ENCODE results near the gene FAAP100.

GRCh38 chr17:81580481-81580880, 28.3 kb upstream of the FAAP100 start:
- no peak for TF ChIP-seq SMC3 (IDR thresholded peaks at IDR 0.05; ENCODE audit: low read depth, low read length)
- TF ChIP-seq CTCF (IDR thresholded peaks at IDR 0.05) = no peak
- TF ChIP-seq, protein P1, sequence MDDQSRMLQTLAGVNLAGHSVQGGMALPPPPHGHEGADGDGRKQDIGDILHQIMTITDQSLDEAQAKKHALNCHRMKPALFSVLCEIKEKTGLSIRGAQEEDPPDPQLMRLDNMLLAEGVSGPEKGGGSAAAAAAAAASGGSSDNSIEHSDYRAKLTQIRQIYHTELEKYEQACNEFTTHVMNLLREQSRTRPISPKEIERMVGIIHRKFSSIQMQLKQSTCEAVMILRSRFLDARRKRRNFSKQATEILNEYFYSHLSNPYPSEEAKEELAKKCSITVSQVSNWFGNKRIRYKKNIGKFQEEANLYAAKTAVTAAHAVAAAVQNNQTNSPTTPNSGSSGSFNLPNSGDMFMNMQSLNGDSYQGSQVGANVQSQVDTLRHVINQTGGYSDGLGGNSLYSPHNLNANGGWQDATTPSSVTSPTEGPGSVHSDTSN (IDR thresholded peaks at IDR 0.05) = no peak
- TF ChIP-seq REST (IDR thresholded peaks at IDR 0.05; ENCODE audit: low read depth, low read length) = no peak
- no peak for TF ChIP-seq RAD21 (IDR thresholded peaks at IDR 0.05; ENCODE audit: low read length)
- no peak for TF ChIP-seq POLR2AphosphoS5 (IDR thresholded peaks at IDR 0.05; ENCODE audit: low read depth, low read length)
- TF ChIP-seq USF2 (IDR thresholded peaks at IDR 0.05; ENCODE audit: borderline replicate concordance, low read depth, low read length) = no peak
- TF ChIP-seq MEF2A (IDR thresholded peaks at IDR 0.05; ENCODE audit: borderline replicate concordance, low read depth) = no peak
- no peak for TF ChIP-seq CHD2 (IDR thresholded peaks at IDR 0.05; ENCODE audit: low read length, partially characterized antibody)
- no peak for TF ChIP-seq FOXJ3 (CRISPR knock-in tag; IDR thresholded peaks at IDR 0.05)
- TF ChIP-seq TAF1 (IDR thresholded peaks at IDR 0.05; ENCODE audit: borderline replicate concordance, low read depth, low read length) = no peak
- TF ChIP-seq NFIC (IDR thresholded peaks at IDR 0.05; ENCODE audit: borderline replicate concordance) = no peak
- TF ChIP-seq GABPA (IDR thresholded peaks at IDR 0.05; ENCODE audit: low read depth) = no peak
